Suppressor macrophage treated with lipopolysaccharide for 4 hours (primary cell): ENCODE data around the gene ITGA8.
"Not testable (repeated sequence)": the region's sequence is repeated elsewhere in the genome, so short reads cannot be mapped to it uniquely, and the experiment has no call there.

Experiments
- DNase-seq: peaks from one replicate; pipeline ENCODE4 v3.0.0-alpha.2; 2020

ITGA8 gene

DNA sequence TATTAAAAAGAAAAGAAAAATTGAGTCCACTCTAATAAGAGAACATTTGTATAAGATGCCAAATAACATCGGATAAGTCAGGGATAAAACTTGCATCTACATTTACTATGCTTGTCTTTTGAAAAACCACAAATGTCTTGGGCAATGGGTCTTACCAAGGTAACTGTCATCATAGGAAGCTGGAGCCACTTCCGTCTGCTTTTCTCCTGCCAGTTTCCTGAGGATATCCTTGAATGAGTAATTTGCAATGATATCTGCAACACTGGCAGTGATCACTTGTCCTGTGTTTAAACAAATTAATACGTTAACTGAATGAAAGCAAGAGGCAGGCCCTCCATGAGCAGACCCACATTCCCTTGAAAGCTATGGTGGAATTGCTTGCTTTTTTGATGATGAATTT lies 47.3 kb downstream of the ITGA8 start:
- DNase-seq = no peak

DNA sequence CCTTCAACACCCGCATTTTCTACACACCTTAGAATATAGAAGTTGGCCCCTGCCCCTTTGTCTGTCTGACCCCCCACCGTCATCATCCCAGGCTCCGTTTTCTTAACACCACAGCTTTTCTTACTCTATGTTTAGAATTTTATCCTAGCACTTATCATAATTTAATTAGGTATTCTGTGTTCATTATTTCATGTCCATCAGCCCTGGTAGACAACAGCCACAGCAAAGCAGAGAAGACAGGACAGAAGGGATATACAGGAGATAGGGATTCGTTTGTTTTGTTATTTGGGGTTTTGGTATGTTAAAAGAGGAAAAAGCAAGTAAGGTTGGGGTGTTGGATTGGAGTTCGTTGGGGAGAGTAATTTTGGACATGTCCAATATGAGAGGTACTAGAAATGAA lies 48.8 kb downstream of the ITGA8 start:
- DNase-seq = no peak

DNA sequence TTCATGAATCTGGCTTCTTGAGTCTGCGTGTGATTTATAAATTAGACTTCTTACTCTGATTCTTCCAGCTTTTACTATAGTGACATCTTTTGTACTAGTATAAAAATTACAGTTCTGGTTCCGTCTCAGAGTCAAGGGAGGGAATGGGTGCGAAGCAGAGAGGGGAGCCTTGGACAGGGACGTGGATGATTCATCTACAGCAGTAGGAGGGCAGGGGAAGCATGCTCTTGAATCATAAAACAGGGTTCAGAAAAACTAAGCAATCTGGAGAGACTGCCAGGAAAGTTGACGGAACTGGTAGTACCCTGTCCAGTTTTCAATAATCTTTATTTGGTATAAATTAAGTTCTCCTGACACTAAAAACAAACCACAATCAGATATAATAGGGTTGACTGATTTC lies 58.1 kb downstream of the ITGA8 start:
- DNase-seq = no peak

DNA sequence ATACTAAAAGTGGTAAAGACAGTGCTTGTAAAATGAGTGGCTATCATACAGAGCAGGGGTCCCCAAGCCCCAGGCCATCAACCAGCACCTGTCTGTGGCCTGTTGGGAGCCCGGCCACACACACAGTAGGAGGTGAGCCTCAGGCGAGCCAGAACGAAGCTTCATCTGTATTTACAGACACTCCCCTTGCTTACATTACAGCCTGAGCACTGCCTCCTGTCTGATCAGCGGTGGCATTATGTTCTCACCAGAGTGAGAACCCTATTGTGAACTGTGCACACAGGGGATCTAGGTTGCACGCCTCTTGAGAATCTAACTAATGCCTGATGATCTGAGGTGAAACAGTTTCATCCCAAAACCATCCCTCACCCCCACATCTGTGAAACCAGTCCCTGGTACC lies 58.7 kb downstream of the ITGA8 start:
- no peak for DNase-seq

DNA sequence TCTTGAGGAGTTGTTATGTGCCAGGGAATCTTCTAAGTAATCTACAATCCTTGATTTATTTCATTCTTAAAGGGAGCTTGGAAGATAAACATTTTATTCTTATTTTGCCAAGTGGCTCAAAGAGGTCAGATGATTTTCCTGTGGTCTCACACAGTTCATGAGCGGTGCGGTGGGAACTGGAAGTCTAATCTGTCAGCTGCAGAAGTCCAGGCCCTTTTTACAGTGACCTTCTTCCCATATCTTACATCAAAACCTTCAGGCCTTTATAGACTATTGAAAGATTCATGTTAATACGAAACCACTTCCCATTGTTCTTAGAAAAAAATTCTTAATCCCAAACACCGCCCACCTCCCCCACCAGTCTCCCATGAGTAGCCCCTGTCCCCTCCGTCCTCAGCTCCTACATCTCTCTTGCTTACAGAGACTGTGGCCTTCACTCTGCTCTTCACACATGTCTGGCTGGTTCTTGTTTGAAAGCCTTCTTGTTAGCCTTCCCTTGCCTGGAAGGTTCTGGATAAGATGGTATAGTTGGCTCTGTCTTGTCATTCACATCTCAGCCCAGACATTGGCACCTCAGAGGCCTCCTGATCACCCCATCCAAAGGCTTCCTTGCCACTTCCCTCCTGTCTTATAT lies 61.5 kb downstream of the ITGA8 start:
- DNase-seq = no peak

DNA sequence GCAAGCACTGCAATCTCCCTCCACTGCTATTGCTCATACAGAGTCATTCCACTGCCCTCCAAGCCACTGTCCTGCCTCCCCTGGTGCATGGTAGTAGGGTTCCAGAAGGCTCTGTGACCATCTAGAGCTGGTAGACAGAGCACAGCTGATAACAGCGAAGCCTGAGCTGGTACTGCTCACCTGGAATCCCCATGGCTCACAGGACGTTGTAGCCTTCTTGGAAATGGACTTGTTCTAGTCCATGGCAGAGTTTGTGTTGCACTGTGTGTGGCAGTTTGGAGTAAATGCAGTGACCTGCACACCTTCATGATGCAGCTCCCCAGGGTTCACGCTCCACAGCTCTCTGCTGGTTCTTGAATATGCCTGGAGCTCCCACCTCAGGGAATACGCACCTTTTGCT lies 67.0 kb downstream of the ITGA8 start:
- DNase-seq = no peak

DNA sequence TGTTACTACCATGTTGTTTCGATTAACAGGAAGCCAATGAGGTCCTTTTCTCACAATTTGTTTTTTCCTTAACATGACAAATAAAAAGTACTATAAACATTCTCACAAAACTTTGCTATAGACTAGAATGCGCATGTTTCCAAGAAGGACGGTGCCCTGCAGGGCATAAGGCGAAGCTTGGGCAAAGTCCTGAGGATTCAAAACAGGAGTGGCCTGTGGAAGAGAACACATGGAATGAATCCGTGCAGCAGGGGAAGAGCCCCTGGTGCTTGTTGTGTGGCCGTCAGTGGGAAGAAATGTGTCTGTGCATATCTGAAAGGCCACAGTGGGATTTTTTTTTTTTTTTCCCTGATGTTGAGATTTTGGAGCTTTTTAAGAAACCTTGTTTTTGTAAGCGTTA lies 67.6 kb downstream of the ITGA8 start:
- DNase-seq = no peak

DNA sequence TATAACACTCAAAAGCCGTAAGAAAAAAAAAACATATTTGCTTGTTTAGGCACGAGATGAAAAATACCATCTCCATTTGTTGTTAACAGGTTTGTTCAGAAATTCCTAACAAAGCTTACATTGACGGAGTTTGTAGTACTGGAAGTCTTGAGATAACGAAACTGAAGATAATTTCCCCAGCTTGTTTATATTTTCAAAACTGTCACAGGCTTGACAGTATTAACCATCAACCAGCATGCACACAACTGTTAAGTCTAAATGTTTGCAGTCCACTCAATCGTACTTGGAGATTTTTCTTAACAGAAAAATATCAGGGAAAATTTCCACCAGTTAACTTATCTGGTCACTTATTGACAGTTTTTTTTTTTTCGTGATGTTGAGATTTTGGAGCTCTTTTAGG lies 68.5 kb downstream of the ITGA8 start:
- DNase-seq = no peak

DNA sequence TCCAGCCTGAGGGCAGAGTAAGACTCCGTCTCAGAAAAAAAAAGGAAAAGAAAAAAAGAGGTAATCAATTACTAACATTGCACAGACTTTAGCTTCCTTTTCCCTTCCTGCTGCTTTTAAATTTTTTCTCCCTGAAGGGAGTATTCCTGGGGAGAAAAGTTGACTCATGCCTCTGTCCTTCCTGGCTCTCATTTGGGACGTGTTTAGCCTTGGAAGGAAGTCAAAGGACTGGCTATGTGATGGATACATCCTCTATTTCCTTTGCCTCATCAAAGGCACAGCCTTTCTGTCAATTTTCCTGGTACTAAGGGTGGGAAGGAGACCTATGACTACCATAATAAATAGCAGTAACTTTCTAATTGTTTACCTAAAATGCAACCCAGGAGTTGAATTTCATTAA lies 77.6 kb downstream of the ITGA8 start:
- DNase-seq = no peak

DNA sequence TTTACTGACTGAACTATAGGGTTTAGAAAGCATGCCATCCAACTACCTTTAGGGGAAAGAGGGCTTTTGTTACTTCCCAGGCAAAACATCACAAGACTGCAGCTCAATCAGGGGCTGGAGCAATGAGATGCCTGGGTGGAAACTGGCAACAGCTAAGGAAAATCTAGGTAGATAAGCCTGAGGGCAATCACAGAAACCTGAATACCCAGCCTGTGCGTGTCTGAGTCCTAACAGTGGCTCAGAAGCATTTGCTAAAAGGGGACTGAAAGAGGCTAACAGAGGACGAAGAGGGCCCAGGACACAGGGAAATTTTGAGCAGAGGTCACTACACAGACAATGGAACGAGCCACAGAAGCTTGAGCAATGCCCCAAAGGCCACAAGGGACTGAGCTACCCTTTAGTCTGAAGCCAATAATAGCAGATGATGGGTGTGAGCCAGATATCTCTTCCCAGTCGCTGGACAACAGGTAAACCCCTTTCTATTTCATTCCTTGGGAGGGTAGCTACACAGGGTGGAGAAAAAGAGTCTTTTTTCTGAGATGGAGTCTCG lies 79.1 kb downstream of the ITGA8 start:
- no peak for DNase-seq

DNA sequence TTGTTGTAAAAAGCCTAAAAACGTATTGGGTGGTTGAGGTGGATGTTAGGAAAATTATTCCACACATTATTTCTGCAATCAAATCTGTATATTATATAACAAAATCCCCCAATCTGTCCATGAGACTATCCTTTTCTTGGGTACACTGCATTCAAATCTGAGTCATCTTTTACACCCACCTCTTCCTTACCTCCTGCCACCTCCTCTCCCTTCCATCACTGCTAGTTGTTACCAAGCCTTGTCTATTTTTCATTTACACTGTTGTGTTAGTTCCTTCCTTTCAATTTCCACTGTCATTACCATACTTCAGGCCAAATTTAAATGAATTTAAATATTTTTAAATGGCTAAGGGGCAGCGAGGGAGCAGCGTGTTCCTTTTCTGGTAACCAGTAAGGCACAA lies 83.3 kb downstream of the ITGA8 start:
- no peak for DNase-seq

DNA sequence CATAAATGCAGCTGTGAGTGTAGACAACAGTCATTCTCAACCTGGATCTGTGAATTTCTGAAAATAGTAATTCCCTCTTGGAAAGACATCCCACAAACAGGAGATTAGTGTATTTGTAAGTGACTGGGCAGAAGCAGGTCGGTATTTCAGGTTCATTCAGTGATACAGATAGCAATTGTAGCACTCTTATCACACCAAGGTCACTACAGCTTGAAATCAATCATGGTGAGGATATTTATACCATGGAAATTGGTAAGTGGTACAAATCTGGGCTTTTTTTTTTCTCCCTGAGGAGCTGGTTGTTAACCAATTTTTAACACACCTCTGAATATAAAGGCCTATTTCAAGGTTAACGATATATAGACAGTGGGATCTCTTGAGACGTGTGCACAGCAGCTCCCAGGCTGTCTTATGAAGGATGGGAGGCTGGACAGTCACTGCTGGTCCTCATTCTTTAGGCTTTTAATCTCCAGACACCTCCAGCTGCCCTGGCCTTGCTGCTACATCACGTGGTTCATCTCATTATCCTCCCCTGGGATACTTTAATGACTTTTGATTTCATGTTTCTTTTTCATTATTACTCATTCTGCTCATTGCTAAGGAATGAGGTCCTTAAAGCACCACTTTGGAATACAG lies 87.1 kb downstream of the ITGA8 start:
- no peak for DNase-seq

DNA sequence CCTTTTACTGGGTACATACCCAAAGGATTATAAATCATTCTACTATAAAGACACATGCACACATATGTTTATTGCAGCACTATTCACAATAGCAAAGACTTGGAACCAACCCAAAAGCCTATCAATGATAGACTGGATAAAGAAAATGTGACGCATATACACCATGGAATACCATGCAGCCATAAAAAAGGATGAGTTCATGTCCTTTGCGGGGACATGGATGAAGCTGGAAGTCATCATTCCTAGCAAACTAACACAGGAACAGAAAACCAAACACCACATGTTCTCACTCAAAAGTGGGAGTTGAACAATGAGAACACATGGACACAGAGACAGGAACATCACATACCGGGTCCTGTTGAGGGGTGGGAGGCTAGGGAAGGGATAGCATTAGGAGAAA lies 88.5 kb downstream of the ITGA8 start:
- not testable (repeated sequence) for DNase-seq

DNA sequence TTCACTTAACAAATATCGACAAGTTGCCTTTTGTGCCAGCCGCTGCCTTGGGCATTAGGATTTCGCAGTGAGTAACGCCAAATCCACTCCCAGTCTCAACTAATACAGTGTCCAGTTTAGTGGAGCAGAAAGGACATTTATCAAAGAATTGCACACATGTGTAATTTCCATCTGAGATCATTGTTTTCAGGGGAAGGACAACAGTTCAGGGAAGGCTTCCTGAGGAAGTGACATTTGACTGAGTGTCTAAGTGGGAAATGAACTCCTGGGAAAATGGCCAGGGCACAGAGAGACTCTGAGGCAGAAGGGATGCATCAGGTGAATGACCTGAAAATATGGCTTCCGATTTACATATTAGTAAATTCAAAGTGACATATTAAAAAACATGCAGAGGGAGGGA lies 89.4 kb downstream of the ITGA8 start:
- DNase-seq = no peak

DNA sequence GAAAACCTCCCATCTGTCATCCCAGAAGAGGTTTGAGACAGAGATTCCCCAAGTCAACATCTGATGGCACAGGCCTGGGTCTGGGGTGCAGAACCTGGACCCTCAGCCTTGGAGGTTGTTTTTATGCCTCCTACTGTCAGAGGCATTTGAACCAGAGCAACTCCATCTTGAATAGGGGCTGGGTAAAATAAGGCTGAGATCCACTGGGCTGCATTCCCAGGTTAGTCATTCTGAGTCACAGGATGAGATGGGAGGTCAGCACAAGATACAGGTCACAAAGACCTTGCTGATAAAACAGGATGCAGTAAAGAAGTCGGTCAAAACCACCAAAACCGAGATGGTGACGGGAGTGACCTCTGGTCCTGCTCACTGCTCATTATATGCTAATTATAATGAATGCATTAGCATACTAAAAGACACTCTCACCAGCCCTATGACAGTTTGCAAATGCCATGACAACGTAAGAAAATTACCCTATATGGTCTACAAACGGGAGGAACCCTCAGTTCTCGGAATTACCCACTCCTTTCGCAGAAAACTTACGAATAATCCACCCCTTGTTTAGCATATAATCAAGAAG lies 92.0 kb downstream of the ITGA8 start:
- DNase-seq = no peak

DNA sequence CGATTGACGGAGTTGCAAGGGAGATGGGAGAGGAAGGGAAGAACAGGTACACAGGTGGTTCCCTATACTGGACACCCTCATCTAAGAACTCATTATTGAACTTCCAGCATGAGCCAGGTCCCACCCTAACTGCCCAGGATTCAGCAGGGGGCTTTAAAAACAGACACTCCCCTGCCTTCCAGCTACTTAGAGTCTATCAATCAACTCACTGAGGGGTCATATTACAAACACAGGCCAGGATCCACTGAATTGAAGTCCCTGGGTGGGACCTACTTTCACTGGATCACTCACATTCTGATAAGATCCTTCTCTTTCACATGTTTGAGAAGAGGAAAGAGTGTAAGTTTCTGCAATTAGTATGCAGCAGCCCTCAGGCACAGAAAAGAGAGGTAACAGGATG lies 92.8 kb downstream of the ITGA8 start:
- no peak for DNase-seq

DNA sequence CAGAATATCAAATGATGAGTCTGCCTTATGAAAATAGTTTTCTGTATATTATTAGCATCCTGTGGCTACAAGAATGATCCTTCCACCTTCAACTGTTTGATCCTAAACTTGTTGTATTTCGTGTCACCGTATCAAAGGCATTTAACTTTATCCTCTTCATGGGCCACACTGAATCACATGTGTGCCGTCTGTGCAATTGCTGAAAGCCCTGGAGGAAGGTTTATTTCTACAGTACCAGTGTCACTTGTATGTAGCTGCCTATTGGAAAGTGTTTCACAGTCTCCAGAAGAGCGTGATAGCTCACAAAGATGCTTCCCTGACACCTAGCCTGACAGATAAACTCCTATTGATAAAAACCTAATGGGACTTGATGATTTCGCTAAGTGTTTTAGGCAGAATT lies 94.5 kb downstream of the ITGA8 start:
- DNase-seq = no peak

DNA sequence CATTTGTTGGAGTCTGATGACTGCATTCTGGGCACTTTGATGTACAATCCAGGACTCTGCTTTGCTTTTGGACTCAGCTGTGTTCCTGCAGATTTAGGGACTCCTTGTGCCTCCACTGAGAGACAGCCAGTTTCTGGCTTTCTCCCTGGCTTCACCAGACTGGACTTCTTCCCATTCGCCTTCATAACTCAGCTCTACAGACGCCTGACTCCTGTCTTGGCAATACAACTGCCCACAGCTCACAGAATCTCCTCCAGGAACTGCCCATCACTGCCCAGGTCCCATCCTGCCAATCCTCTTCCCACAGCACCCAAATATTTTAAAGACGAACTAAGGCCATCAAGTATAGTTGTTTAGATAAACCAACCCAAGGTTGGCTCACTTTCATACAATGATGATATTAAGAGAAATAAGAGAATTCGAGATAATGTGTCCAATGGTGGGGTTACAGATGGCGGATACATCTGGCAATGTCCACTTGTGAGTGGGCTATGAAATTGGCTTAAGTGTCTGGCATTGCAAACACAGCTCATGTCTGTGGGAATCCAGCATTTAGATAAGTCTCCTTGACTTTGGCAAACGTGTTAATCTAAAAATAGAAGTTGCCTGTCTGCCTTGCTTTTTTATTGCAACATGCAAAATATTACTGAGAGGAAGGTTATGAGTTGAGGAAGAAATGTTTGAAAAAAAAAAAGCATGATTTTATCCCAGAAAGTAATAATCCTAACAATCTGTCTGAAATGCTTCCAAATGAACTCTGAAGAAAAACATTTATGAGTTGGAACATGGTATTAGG lies 95.1 kb downstream of the ITGA8 start:
- DNase-seq = no peak

DNA sequence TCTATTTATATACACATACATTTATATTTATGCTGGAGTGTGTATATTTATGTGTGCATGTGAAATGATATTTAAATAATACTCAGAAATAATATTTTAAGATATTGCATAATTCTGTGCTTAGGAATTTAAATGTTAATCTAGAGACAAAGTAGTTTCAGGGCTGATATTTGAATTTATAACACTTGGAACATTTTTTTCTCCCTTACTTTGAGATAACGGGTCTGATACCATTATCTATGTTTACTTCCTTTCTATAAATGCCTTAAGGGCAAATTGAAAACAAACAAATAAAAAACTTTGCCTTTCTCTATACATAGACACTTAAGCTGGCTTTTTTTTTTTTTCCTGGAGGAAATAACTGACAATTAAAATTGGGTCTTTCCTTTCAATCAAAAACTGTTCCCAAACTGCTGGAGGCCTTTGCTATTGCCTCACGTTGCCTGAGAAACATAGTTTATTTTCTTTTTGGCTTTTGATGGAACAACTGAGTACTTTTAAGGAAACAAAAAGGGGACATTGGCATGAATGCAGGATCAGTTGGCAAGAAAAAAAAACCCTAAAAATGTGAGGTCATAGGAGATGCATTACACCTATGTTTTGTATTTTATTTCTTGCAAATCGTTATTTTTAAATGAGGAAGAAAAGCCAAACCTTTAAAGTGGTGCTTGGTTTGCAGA lies 98.7 kb downstream of the ITGA8 start:
- no peak for DNase-seq

DNA sequence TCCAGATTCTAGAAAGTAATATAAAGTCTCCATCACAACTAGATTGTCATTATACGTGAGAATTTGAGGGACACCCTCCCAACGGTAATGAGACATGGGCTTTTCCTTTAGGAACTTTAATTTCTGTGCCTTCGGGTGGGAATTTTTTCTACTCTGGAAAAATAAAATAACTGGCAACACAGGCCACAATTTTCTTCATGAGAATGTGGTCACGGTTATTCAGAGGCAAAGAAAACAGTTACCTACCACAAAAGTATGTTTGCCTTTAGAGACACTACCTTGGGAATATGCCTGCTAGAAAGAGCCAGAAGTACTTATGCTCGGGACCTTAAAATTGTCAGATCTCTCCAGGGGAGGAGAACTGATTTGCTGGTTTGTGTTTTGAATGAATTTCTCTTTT lies 99.4 kb downstream of the ITGA8 start:
- no peak for DNase-seq

DNA sequence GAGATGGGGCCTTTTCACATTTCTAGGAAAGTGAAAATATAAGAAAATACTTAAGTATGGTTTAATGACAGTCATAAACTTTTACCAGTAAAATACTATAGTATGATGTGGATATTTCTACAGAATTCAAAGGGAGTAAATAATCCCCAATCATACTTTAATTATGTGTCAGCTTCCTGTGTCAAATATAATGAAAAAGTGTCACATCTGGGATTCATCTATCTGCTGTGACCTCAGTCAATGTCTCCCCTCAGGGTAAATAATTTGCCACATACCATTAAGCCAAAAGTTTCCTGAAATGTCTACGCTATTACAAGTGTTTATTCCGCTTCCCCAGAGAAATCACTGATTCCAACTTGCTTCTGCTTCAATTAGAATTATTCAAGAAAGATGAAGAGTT lies 110.5 kb downstream of the ITGA8 start:
- DNase-seq = no peak

DNA sequence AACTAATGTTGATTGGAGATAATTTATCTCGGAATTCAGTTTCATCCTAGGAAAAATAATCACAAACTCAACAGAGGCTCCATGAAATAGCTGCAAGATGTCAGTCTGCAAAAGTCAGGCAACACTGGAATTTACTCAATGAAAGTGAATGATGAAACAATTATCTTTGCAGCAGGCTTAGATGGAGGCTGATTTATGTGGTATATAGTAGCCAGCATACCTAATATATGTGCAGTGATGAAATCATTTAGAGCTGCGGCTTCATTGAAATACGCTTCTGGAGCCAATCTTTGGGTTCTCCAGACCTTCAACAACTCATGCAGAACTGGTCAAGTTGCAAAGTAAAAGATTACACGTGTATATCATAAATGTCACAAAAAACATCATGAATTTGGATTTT lies 113.3 kb downstream of the ITGA8 start:
- no peak for DNase-seq

DNA sequence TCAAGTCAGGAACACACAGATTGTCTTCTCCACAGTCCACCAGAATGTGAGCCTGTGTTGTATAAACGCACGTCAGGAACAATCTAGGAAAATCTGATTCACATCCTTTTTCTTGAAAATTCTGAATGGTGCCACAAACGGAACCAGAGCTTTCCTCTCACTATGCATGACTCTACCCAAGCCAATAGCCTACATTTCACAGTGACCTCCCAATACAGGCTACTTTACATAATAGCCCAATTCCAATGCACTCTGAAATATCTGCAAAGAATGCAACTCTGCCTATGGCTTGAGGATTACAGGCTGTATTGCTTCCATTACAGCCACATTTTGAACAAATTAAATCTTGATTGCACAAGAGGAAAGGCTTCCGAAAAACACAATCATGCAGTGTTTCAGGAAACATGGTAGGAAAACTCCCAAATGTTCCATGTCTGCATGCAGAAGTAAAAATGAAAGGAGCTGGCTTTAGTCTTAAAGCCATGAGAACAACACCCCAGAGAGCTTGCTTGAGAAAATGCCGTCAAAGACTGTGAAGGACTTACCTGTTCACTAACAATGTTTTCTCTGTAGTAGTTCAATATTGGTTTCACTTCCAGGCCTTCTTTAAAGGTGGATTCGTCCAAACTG lies 113.9 kb downstream of the ITGA8 start:
- no peak for DNase-seq
